MCF 10A (cell line): ENCODE results near the gene AGBL1. TPM values are rescaled to one million over a fixed set of nuclear protein-coding genes. Genes with fewer than 3 reads are reported as not detected.

Source experiments
- BruUV-seq: library from RNA; stranded (reverse); fragments of 400-500 nt; replicated peaks from 2 replicates; lab custom pipeline; 2021; lab: Mats Ljungman, UMichigan
- CTCF ChIA-PET: fragments of 300-600 bp; sonication (Branson Sonifier 250); formaldehyde crosslinking; extraction: SDS; loops from one replicate; lab custom pipeline; 2021; ENCODE audit warnings: antibody characterized with exemption, inconsistent platforms; lab: Yijun Ruan, JAX
- POLR2A ChIA-PET: fragments of 300-600, 350-650 bp; sonication (Branson Sonifier 250); formaldehyde crosslinking; extraction: SDS; loops from one replicate; lab custom pipeline; 2020; ENCODE audit warnings: antibody characterized with exemption, inconsistent platforms; lab: Yijun Ruan, JAX
- DNase-seq: peaks from one replicate; pipeline ENCODE4 v3.0.0-alpha.2; 2018; ENCODE audit not compliant: unreplicated experiment
- H3K27ac Mint-ChIP-seq: one replicate; pipeline ENCODE4 v1.8.0; 2022; ENCODE audit warnings: mild to moderate bottlenecking, low read depth, mixed read lengths; ENCODE audit not compliant: unreplicated experiment
- H3K27me3 Mint-ChIP-seq: one replicate; pipeline ENCODE4 v1.8.0; 2022; ENCODE audit warnings: mixed read lengths; ENCODE audit not compliant: insufficient read depth, unreplicated experiment
- H3K36me3 Mint-ChIP-seq: one replicate; pipeline ENCODE4 v1.8.0; 2022; ENCODE audit warnings: mild to moderate bottlenecking, moderate library complexity, mixed read lengths; ENCODE audit not compliant: insufficient read depth, unreplicated experiment
- H3K4me1 Mint-ChIP-seq: one replicate; pipeline ENCODE4 v1.8.0; 2022; ENCODE audit warnings: mixed read lengths; ENCODE audit not compliant: insufficient read depth, unreplicated experiment
- H3K4me3 Mint-ChIP-seq: one replicate; pipeline ENCODE4 v1.8.0; 2022; ENCODE audit warnings: mild to moderate bottlenecking, moderate library complexity, mixed read lengths; ENCODE audit not compliant: unreplicated experiment
- H3K9me3 Mint-ChIP-seq: one replicate; pipeline ENCODE4 v1.8.0; 2022; ENCODE audit warnings: mixed read lengths; ENCODE audit not compliant: unreplicated experiment
- intact Hi-C: fragments of 100-400 bp; cut with micrococcal nuclease; formaldehyde crosslinking; loops from 2 replicates; pipeline ENCODE4 v1.14.1; 2022
- total RNA-seq: library from RNA; stranded (reverse); gene quantifications from 2 replicates; pipeline ENCODE4 v1.2.3, GENCODE V29; 2022
- TF ChIP-seq, protein P1 (sequence below): fragments of 200-600 bp; IDR thresholded peaks from one replicate; pipeline ENCODE4 v1.8.0; 2022; ENCODE audit warnings: antibody characterized with exemption, mild to moderate bottlenecking; ENCODE audit not compliant: unreplicated experiment

Gene AGBL1
- total RNA-seq, 1 experiment from 2014 or later, result not detected

DNA sequence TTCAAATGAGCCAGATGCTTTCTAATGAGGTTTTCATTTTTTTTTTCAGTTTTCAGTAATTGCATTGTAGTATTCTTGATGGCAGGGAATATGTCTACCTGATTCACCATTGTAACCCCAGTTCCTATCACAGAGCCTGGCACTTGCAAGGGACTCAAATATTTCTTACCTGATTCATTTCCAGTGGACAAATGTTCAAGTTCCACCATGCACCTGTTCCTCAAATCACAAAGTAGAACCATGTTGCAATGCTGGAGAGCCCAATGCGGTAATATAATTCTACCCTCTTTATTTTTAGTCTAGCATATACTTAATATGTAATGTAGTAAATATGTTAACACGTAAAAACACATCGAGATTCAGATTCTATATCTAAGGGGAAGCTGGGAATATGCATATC is 722.6 kb downstream of the AGBL1 start:
- intact Hi-C loops, result no loop called here
- TF ChIP-seq, protein P1, sequence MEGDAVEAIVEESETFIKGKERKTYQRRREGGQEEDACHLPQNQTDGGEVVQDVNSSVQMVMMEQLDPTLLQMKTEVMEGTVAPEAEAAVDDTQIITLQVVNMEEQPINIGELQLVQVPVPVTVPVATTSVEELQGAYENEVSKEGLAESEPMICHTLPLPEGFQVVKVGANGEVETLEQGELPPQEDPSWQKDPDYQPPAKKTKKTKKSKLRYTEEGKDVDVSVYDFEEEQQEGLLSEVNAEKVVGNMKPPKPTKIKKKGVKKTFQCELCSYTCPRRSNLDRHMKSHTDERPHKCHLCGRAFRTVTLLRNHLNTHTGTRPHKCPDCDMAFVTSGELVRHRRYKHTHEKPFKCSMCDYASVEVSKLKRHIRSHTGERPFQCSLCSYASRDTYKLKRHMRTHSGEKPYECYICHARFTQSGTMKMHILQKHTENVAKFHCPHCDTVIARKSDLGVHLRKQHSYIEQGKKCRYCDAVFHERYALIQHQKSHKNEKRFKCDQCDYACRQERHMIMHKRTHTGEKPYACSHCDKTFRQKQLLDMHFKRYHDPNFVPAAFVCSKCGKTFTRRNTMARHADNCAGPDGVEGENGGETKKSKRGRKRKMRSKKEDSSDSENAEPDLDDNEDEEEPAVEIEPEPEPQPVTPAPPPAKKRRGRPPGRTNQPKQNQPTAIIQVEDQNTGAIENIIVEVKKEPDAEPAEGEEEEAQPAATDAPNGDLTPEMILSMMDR, result no peak
- no TSS peak for BruUV-seq
- DNase-seq, result no peak
- Mint-ChIP-seq H3K9me3 (no peaks in the 10 kb centered on the region), H3K27me3 (peaks cover 56% of the 10 kb centered on the region), H3K27ac (no peak overlapping the region), H3K4me1 (no peaks in the 10 kb centered on the region), H3K4me3 (no peak overlapping the region), H3K36me3 (no peaks in the 10 kb centered on the region)
- POLR2A ChIA-PET, result no interaction called here
- CTCF ChIA-PET, result interaction anchor here (1.0 kb wide), 1 partner anchor 46 kb away, joined by 3 read pairs; no protein-coding TSS in a partner anchor

DNA sequence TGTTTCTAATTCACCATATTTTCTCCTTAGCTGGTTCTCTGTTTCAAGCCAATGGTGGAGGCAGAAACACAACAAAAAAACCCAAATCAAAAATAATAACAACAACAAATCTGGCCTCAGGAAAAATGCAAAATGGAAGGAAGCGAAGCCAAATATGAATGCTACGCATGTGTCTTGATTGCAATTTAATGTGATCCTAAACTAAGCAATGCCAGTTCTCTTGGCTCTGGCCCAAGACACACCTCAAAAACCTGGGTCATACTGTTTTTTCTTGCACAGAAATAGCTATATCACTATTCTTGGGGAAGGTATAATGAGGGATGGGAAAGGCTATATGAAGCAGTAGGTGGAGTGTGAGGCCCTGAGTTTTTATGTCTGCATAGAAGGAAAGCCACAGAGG is 724.7 kb downstream of the AGBL1 start:
- H3K27ac Mint-ChIP-seq, result no peak overlapping the region
- CTCF ChIA-PET, result interaction anchor here (0.7 to 1.2 kb wide), 2 partner anchors 16 to 1438 kb away, joined by 3 to 4 read pairs; no protein-coding TSS in a partner anchor
- no TSS peak for BruUV-seq
- POLR2A ChIA-PET, result no interaction called here
- peaks cover 50% of the 10 kb centered on the region for H3K27me3 Mint-ChIP-seq
- H3K4me3 Mint-ChIP-seq, result no peak overlapping the region
- no peaks in the 10 kb centered on the region for H3K36me3 Mint-ChIP-seq
- H3K4me1 Mint-ChIP-seq, result no peaks in the 10 kb centered on the region
- H3K9me3 Mint-ChIP-seq, result no peaks in the 10 kb centered on the region
- intact Hi-C loops, result no loop called here
- TF ChIP-seq, protein P1, result no peak
- no peak for DNase-seq

DNA sequence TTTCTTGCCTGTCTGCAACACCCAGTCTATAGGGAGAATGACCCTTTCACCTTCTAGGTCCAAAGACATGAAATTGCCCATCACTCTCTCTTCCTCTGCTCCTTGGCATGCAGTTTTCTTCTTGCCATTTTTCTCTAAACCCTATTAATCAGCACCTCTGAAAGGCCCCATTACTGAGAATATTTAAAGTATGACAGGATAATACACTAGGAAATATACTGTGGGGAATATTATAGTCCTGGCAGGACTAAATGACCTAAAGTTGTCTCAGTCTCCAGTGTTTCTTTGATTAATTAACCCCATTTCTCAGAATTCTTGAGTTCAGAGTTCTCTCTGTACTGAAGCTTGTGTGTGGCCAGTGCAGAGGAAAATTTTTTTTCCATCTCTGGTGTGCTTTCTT is 730.7 kb downstream of the AGBL1 start:
- H3K27ac Mint-ChIP-seq, result no peak overlapping the region
- CTCF ChIA-PET, result interaction anchor here (0.6 kb wide), 1 partner anchor 25 kb away, joined by 4 read pairs; no protein-coding TSS in a partner anchor
- intact Hi-C loops, result no loop called here
- no peaks in the 10 kb centered on the region for H3K4me1 Mint-ChIP-seq
- POLR2A ChIA-PET, result no interaction called here
- DNase-seq, result no peak
- no peaks in the 10 kb centered on the region for H3K36me3 Mint-ChIP-seq
- BruUV-seq, result no TSS peak
- H3K27me3 Mint-ChIP-seq, result peaks cover 12% of the 10 kb centered on the region
- no peaks in the 10 kb centered on the region for H3K9me3 Mint-ChIP-seq
- no peak overlapping the region for H3K4me3 Mint-ChIP-seq
- TF ChIP-seq, protein P1, result no peak

DNA sequence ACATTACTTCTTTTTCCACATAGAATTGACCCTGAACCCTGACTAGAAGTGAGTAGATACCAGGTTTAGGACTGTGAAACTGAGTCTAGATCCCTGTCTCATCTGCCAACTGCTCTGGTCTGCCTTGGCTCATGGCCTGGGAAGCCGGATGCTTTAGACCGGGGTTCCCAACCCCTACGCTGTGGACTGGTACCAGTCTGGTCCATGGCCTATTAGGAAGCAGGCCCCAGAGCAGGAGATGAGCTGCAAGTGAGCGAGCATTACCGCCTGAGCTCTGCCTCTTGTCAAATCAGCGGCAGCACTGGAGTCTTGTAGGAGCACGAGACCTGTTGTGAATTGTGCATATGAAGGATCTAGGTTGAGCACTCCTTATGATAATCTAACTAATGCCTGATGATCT is 734.2 kb downstream of the AGBL1 start:
- DNase-seq, result no peak
- Mint-ChIP-seq H3K4me1 (no peaks in the 10 kb centered on the region), H3K9me3 (peaks cover 9% of the 10 kb centered on the region), H3K27me3 (peaks cover 3% of the 10 kb centered on the region), H3K36me3 (no peaks in the 10 kb centered on the region), H3K4me3 (no peak overlapping the region), H3K27ac (no peak overlapping the region)
- TF ChIP-seq, protein P1, result no peak
- no TSS peak for BruUV-seq
- CTCF ChIA-PET, result interaction anchor here (0.7 kb wide), 1 partner anchor 1432 kb away, joined by 4 read pairs; no protein-coding TSS in a partner anchor
- POLR2A ChIA-PET, result no interaction called here
- intact Hi-C loops, result no loop called here
